SIG-M5 treated with dmso at 0.1 percent for 504 hours (cell line): ENCODE measurements around the gene ADI1.
"Not testable (repeated sequence)": the region's sequence is repeated elsewhere in the genome, so short reads cannot be mapped to it uniquely, and the experiment has no call there.

Experiments
- DNase-seq: peaks from one replicate; lab custom pipeline; 2025; ENCODE audit not compliant: unreplicated experiment; lab: John Stamatoyannopoulos, UW

Gene ADI1

DNA sequence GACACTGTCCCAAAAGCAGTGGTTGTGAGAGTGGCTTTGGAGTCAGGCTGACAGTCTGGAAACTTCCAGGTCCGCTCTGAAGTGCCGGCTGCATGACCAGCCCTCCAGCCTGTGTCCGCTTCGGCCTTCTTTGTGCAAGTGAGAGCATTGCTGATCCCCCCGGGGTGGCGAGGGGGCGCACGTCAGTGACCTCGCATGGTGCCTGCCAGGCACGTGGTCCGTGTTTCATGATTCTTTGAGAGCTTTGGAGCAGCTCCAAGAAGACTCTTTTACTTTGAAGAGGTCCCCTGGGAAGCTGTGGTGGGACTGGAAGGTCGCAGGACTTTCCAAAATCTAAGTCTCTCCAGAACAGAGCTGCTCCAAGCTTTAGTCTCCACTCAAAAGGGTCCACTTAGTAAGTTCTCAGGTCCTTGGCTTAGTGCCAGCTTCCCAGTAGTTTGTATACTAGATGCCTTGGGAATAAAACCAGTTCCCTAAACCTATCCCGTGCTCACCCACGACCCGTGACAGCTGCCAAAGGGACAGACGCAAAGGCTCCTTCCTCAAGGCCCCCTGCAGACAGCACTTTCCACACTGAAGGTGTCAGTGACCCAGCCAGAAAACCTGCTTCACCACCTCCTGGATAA is 68.8 kb downstream of the ADI1 start:
- no peak for DNase-seq

- DNase-seq, result no peak
These were observed 69.4 kb downstream of the ADI1 start for GRCh38 chr2:3449936-3450335.

DNA sequence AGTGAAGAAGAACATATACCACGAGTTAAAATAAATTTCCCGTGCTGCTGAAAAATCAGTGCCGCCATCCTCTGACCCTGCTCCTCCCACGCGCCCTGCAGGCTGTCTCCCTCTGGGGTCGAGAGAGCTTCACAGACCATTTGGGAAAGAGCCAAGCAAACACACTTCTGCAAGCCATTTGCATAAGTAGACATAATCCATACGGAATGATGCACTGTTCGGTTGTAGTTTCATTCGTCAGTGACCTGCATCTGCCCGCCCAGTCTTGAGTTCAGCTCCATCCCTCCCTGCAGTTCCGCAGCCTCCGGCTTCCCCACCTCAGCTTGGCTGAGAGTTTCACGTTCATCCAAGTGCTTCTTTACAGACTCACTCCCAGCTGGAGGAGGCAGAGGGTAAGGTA is 70.2 kb downstream of the ADI1 start:
- DNase-seq, result no peak

DNA sequence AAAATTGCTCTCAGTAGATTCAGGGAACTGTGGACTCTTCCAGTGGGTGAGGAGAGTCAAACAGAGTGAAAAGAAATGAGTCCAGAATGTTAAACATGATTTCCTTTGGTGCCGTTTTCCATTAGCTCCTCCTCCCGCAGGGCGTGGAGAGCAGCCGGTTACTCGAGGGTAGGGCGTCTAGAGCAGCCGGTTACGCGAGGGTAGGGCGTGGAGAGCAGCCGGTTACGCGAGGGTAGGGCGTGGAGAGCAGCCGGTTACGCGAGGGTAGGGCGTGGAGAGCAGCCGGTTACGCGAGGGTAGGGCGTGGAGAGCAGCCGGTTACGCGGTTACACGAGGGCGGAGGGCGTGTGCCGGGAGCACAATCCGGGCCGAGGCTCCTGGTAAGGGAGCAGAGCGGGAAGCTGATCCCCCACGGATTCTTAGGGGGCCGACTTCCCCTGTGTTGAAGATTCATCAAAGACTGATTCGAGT is 70.9 kb downstream of the ADI1 start:
- DNase-seq, result not testable (repeated sequence)

DNA sequence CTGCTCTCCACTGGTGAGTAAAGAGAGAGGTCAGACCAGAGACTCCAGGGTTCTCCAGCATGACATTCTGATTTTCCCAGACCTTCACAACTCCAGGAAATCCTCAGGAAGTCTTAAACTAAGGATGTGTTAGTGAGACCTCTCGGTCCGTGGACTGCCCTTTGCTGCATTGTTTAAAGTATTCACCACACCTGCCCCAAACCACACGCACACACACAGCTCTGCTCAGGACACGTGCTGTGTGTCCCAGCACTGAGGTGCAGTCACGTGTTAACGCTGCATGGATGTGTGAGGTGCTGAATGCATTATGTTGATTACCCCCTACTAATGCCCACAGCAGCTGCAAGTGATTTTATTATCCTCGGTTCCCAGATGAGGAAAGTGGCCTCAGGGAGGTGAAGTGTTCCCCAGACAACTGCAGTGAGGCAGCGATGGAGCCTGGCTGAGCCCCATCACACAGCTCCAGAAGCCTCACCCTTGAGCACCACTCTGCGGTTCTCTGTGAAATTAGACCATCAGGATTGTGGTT is 71.5 kb downstream of the ADI1 start:
- no peak for DNase-seq
